Esophagus squamous epithelium (tissue), 5 donors: Measurements from ENCODE around the gene CCDC192. TPM values are rescaled to one million over a fixed set of nuclear protein-coding genes. Genes with fewer than 3 reads are reported as not detected.

Source experiments
- DNase-seq: peaks from one replicate; lab custom pipeline; 2025; lab: John Stamatoyannopoulos, UW
- H3K27ac ChIP-seq, 4 donors: fragments of 200-600 bp; sonication (generic); one replicate each; pipeline ENCODE4 v1.5.1; 2016 to 2019; ENCODE audit warnings: mild to moderate bottlenecking in 1 of 4
- H3K27me3 ChIP-seq, 4 donors: fragments of 200-600 bp; sonication (generic); 1 replicate in 3 of 4; 2 replicates in 1 of 4; pipeline versions ENCODE4 v1.5.1 to v1.6.0; 2017 to 2021; ENCODE audit warnings: antibody characterized with exemption in 1 of 4
- H3K36me3 ChIP-seq, 3 donors: fragments of 200-600 bp; sonication (generic); one replicate each; pipeline ENCODE4 v1.5.1; 2016 to 2019
- H3K4me1 ChIP-seq, 3 donors: fragments of 200-600 bp; sonication (generic); one replicate each; pipeline ENCODE4 v1.5.1; 2017 to 2019
- H3K4me3 ChIP-seq, 4 donors: fragments of 200-600 bp; sonication (generic); 1 replicate in 3 of 4; 2 replicates in 1 of 4; pipeline ENCODE4 v1.5.1; 2016 to 2019; ENCODE audit warnings: mild to moderate bottlenecking in 2 of 4, moderate library complexity in 1 of 4
- H3K9me3 ChIP-seq, 3 donors: fragments of 200-600 bp; sonication (generic); one replicate each; pipeline ENCODE4 v1.5.1; 2016 to 2019
- CTCF ChIP-seq, 6 experiments: fragments of 450-650 bp in 4 of 6; fragments of 200-600 bp in 2 of 6; sonication (generic) in 2 of 6; IDR thresholded peaks; one replicate each; pipeline ENCODE4 v1.5.1; 2016 to 2019; ENCODE audit warnings: antibody characterized with exemption in 6 of 6, mild to moderate bottlenecking in 4 of 6, moderate library complexity in 4 of 6
- POLR2A ChIP-seq, 4 donors: fragments of 450-650 bp; IDR thresholded peaks; one replicate each; pipeline ENCODE4 v1.6.1; 2017; ENCODE audit warnings: antibody characterized with exemption in 4 of 4, mild to moderate bottlenecking in 4 of 4, moderate library complexity in 3 of 4
- WGBS, 2 donors: methylation state at CpG; one replicate each; pipeline ENCODE4 v1.1.5; 2018; 5-methylcytosine and 5-hydroxymethylcytosine counted together
- intact Hi-C: fragments of 100-400 bp; cut with DNase I; formaldehyde crosslinking; loops from one replicate; pipeline ENCODE4 v1.15.0; 2022
- total RNA-seq, 4 donors: library from RNA; depleted of rRNA; stranded (reverse); fragments of >200 nt; gene quantifications; one replicate each; pipeline ENCODE4 v1.1.0, GENCODE V29; 2016
- donor health status: DM: yes; HTN: yes; CAD: no.

CCDC192 gene
- total RNA-seq, 4 donors from 2014 or later, result not detected

- intact Hi-C loops, result no loop called here
- 78 to 87% methylated on average over 2 of the region's 2 CpGs for WGBS, 2 donors
- H3K9me3 ChIP-seq, result no peaks in the 10 kb centered on the region
- peaks cover 0 to 2% (median 0%) of the 10 kb centered on the region in 4 donors for H3K27me3 ChIP-seq
- H3K27ac ChIP-seq, result no peak overlapping the region
- no peak for DNase-seq
- H3K4me1 ChIP-seq, result peaks cover 0 to 7% (median 0%) of the 10 kb centered on the region in 3 donors
- TF ChIP-seq CTCF (IDR thresholded peaks at IDR 0.05), result no peak
- no peak for TF ChIP-seq POLR2A (IDR thresholded peaks at IDR 0.05)
- H3K4me3 ChIP-seq, result no peak overlapping the region
- no peaks in the 10 kb centered on the region for H3K36me3 ChIP-seq
Observed at GRCh38 chr5:127766676-127767335, 63.6 kb downstream of the CCDC192 start.

- no peak overlapping the region for H3K4me3 ChIP-seq
- H3K9me3 ChIP-seq, result no peaks in the 10 kb centered on the region
- H3K27ac ChIP-seq, result no peak overlapping the region
- peaks cover 0 to 5% (median 0%) of the 10 kb centered on the region in 4 donors for H3K27me3 ChIP-seq
- no peak for DNase-seq
- no peaks in the 10 kb centered on the region for H3K36me3 ChIP-seq
- H3K4me1 ChIP-seq, result peaks cover 0 to 7% (median 0%) of the 10 kb centered on the region in 3 donors
- no peak for TF ChIP-seq POLR2A (IDR thresholded peaks at IDR 0.05)
- no peak for TF ChIP-seq CTCF (IDR thresholded peaks at IDR 0.05)
- intact Hi-C loops, result no loop called here
Observed at GRCh38 chr5:127769386-127769785, 66.2 kb downstream of the CCDC192 start.

GRCh38 chr5:127770272-127770671 lies 67.1 kb downstream of the CCDC192 start:
- no peaks in the 10 kb centered on the region for H3K36me3 ChIP-seq
- peaks cover 0 to 5% (median 0%) of the 10 kb centered on the region in 4 donors for H3K27me3 ChIP-seq
- H3K27ac ChIP-seq, result no peak overlapping the region
- H3K4me1 ChIP-seq, result peaks cover 0 to 7% (median 0%) of the 10 kb centered on the region in 3 donors
- TF ChIP-seq POLR2A (IDR thresholded peaks at IDR 0.05), result no peak
- no peak for TF ChIP-seq CTCF (IDR thresholded peaks at IDR 0.05)
- H3K9me3 ChIP-seq, result no peaks in the 10 kb centered on the region
- H3K4me3 ChIP-seq, result no peak overlapping the region
- DNase-seq, result no peak
- intact Hi-C loops, result no loop called here

GRCh38 chr5:127772531-127772930 lies 69.3 kb downstream of the CCDC192 start:
- Histone ChIP-seq H3K27ac (no peak overlapping the region), H3K27me3 (peaks cover 0 to 5% (median 0%) of the 10 kb centered on the region in 4 donors), H3K36me3 (no peaks in the 10 kb centered on the region), H3K9me3 (no peaks in the 10 kb centered on the region), H3K4me1 (peaks cover 0 to 7% (median 0%) of the 10 kb centered on the region in 3 donors), H3K4me3 (no peak overlapping the region)
- WGBS, 2 donors, result 50 to 73% methylated on average over 1 of the region's 1 CpG
- TF ChIP-seq POLR2A (IDR thresholded peaks at IDR 0.05), result no peak
- no peak for TF ChIP-seq CTCF (IDR thresholded peaks at IDR 0.05)
- no peak for DNase-seq
- intact Hi-C loops, result no loop called here

- TF ChIP-seq CTCF (IDR thresholded peaks at IDR 0.05) (no peak), POLR2A (IDR thresholded peaks at IDR 0.05) (no peak)
- DNase-seq, result no peak
- H3K36me3 ChIP-seq, result no peaks in the 10 kb centered on the region
- WGBS, 2 donors, result 78 to 89% methylated on average over 2 of the region's 2 CpGs
- H3K9me3 ChIP-seq, result no peaks in the 10 kb centered on the region
- H3K4me3 ChIP-seq, result no peak overlapping the region
- peaks cover 0 to 5% (median 0%) of the 10 kb centered on the region in 4 donors for H3K27me3 ChIP-seq
- intact Hi-C loops, result no loop called here
- H3K27ac ChIP-seq, result no peak overlapping the region
- H3K4me1 ChIP-seq, result no peaks in the 10 kb centered on the region
Observed at GRCh38 chr5:127774221-127774620, 71.0 kb downstream of the CCDC192 start.
